Measurements from ENCODE around the gene EML4. TPM values are rescaled to one million over a fixed set of nuclear protein-coding genes. Genes with fewer than 3 reads are reported as not detected.

The EML4 gene
- total RNA-seq, 4 donors from 2014 or later: 20.8 to 29.8 (median 25.3) TPM

DNA sequence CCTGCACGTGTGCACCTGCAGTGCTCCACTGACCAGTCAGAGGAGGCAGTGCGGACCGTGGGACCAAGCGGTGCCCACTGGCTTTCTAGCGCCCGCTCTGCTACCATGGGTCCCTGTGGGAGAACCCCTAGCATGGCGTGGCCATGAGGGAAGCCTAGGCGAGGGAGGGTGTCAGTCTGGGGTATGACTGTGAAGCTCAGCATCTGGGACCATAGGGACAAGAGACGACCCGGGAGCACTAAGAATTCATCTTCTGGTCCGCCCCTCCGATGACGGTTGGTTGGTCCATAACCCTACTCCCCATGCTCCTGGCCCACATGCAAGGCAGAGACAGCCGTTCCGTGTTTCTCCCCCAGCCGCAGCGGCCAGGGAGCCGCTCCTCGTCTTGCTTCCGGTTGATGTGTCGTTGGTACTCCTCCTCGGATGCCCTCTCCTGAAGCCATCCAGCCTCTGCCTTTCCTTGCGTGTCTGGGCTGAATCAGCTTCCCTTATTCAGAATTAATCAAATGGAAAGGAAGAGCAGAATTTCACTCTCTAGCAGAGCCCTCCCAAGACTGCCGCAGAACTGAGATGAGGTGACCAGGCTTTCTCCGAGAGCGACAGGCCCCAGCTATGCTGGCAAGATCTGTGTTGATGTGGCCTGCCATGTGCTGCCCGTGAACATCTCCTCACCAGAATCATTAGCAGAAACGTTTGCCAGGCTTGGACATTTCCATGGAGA is 168.9 kb downstream of the EML4 start:
- no peak overlapping the region for H3K4me3 ChIP-seq
- no peaks in the 10 kb centered on the region for H3K27me3 ChIP-seq
- no peak overlapping the region for H3K27ac ChIP-seq
- H3K36me3 ChIP-seq: peaks cover 0 to 78% (median 0%) of the 10 kb centered on the region in 3 donors
- WGBS, 2 donors: 96% methylated on average over 28 of the region's 28 CpGs
- no peaks in the 10 kb centered on the region for H3K9me3 ChIP-seq
- TF ChIP-seq EP300 (IDR thresholded peaks at IDR 0.05) (no peak), POLR2A (IDR thresholded peaks at IDR 0.05) (no peak)
- TF ChIP-seq, protein P1, sequence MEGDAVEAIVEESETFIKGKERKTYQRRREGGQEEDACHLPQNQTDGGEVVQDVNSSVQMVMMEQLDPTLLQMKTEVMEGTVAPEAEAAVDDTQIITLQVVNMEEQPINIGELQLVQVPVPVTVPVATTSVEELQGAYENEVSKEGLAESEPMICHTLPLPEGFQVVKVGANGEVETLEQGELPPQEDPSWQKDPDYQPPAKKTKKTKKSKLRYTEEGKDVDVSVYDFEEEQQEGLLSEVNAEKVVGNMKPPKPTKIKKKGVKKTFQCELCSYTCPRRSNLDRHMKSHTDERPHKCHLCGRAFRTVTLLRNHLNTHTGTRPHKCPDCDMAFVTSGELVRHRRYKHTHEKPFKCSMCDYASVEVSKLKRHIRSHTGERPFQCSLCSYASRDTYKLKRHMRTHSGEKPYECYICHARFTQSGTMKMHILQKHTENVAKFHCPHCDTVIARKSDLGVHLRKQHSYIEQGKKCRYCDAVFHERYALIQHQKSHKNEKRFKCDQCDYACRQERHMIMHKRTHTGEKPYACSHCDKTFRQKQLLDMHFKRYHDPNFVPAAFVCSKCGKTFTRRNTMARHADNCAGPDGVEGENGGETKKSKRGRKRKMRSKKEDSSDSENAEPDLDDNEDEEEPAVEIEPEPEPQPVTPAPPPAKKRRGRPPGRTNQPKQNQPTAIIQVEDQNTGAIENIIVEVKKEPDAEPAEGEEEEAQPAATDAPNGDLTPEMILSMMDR (IDR thresholded peaks at IDR 0.05): no peak
- H3K4me1 ChIP-seq: peaks cover 0 to 27% (median 6%) of the 10 kb centered on the region in 4 donors
- DNase-seq (ENCODE audit: low spot score in 2 of 2): no peak

DNA sequence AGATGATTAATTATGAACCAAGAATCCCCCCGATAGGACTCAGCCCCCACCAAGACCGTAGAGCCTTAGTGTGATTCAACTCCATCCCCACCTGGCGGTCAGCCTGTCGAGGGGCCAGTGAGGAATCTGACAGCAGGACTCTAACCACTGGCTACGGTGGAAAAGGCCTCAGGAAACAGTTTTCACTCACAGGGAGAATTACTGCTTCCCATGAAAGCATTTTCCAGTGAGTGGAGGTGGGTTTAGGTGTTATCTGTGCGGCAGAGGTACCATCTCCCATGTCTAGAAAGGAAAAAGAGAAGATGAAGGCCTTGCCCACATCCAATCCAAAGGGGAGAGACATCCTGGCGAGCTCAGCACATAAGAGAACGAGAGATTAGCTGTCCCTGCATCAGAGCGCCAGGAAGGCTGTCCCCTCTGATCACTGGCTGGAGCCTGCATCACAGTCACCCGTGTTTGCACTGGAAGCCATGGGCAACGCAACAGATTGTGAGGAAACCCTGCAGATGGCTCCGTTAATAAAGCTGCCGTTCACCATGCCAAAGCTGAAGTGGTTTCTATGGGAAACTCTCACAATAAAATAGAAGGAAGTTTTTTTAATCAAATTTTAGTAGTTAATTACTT is 169.5 kb downstream of the EML4 start:
- Histone ChIP-seq H3K36me3 (peaks cover 0 to 72% (median 0%) of the 10 kb centered on the region in 3 donors), H3K9me3 (no peaks in the 10 kb centered on the region), H3K27me3 (no peaks in the 10 kb centered on the region), H3K27ac (no peak overlapping the region), H3K4me1 (peaks cover 0 to 30% (median 6%) of the 10 kb centered on the region in 4 donors), H3K4me3 (no peak overlapping the region)
- DNase-seq (ENCODE audit: low spot score in 2 of 2): no peak
- TF ChIP-seq, protein P1 (IDR thresholded peaks at IDR 0.05): no peak
- TF ChIP-seq POLR2A (IDR thresholded peaks at IDR 0.05) (no peak), EP300 (IDR thresholded peaks at IDR 0.05) (no peak)
- WGBS, 2 donors: 92 to 94% methylated on average over 13 of the region's 13 CpGs

DNA sequence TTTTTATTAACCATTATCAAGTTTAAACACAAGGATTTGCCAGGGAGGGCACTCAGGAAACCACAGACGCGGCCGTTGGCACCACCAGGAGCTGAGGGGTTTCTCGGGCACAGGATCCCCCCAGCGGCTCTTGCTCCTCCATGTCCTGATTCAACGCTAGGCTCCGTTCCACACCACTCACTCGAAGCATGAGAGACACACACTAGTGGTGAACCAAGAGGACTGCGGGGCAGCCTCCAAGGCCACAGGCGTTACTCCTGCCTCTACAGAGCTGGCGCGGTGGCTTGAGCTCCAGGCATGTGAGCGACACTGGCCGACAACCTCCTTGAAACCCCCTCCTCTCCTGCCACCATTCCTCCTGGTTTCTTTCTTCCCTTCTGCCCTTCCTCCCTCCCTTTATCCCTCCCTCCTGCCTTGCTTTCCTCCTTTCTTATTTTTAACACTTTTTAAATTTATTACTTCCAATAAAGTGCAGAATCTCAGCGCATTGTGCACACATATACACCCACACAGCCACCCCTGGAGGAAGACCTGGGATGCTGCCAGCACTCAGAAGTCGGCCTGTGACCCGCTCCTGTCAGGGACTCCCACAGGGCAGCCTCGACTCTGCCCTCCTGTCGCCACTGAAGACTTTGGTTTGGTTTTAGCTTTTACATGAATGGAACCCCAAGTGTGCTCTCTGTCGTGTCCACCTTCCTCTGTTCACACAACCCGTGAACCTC is 170.2 kb downstream of the EML4 start:
- Histone ChIP-seq H3K4me3 (no peak overlapping the region), H3K4me1 (peaks cover 0 to 30% (median 6%) of the 10 kb centered on the region in 4 donors), H3K27ac (no peak overlapping the region), H3K36me3 (peaks cover 0 to 67% (median 0%) of the 10 kb centered on the region in 3 donors), H3K9me3 (no peaks in the 10 kb centered on the region), H3K27me3 (no peaks in the 10 kb centered on the region)
- TF ChIP-seq, protein P1 (IDR thresholded peaks at IDR 0.05): no peak
- TF ChIP-seq POLR2A (IDR thresholded peaks at IDR 0.05) (no peak), EP300 (IDR thresholded peaks at IDR 0.05) (no peak)
- whole genome bisulfite sequencing, 2 donors: 77% methylated on average over 21 of the region's 21 CpGs
- no peak for DNase-seq (ENCODE audit: low spot score in 2 of 2)

DNA sequence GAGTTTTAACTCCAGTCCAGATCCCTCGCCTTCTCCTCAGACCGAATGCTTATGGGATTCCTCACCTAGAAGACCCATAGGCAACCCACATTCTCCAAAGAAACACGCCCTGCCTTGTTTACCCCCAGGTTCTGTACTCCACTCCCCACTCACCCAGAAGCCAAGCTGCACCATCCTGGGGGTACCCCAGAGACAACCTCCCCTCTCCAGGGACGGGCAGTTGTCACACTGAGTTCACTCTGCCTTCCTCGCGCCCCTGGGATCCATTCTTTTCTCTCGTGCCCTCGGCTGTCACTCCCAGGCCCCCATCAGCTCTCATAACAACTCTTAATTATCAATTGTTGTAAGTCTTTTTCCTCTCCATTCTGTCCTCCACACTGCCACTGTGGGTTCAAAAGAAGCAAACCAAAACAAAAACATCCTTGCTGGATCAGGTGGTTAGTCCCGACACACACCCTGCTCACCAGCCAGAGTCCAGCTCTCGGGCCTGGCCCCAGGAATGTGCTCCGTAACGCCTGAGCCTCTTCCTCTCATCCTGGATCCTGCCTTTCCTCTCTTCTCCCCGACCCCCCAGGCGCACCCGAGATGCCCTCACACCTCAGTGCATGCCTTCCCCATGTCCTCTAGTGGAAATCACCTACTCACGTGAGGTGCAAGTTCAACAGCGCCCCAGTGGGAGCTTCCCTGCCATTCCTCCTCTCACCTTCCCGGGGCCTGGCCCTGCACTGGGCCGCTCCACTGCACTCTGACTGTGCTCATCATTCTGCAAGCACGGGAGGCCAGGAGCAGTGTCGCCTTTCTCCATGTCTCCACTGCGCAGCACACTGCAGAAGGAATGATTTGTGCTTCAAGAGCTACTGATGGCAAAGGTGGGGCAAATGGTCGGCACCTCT is 171.1 kb downstream of the EML4 start:
- no peak for DNase-seq (ENCODE audit: low spot score in 2 of 2)
- H3K27ac ChIP-seq: no peak overlapping the region
- peaks cover 0 to 30% (median 6%) of the 10 kb centered on the region in 4 donors for H3K4me1 ChIP-seq
- H3K27me3 ChIP-seq: no peaks in the 10 kb centered on the region
- H3K36me3 ChIP-seq: peaks cover 0 to 67% (median 0%) of the 10 kb centered on the region in 3 donors
- H3K4me3 ChIP-seq: no peak overlapping the region
- no peaks in the 10 kb centered on the region for H3K9me3 ChIP-seq
- 88 to 90% methylated on average over 23 of the region's 23 CpGs for WGBS, 2 donors
- TF ChIP-seq, protein P1 (IDR thresholded peaks at IDR 0.05): no peak
- TF ChIP-seq POLR2A (IDR thresholded peaks at IDR 0.05) (no peak), EP300 (IDR thresholded peaks at IDR 0.05) (no peak)

Data from tibial nerve (tissue), 4 donors.